GM18873 (cell line): ENCODE results near the gene SSTR3.

Experiments
- ATAC-seq: cut with Tn5 transposase; IDR thresholded peaks from one replicate; pipeline ENCODE4 v1.9.1; 2021; ENCODE audit warnings: mild to moderate bottlenecking, moderate library complexity, moderate number of reproducible peaks; ENCODE audit not compliant: unreplicated experiment, low FRiP score

Gene SSTR3

DNA sequence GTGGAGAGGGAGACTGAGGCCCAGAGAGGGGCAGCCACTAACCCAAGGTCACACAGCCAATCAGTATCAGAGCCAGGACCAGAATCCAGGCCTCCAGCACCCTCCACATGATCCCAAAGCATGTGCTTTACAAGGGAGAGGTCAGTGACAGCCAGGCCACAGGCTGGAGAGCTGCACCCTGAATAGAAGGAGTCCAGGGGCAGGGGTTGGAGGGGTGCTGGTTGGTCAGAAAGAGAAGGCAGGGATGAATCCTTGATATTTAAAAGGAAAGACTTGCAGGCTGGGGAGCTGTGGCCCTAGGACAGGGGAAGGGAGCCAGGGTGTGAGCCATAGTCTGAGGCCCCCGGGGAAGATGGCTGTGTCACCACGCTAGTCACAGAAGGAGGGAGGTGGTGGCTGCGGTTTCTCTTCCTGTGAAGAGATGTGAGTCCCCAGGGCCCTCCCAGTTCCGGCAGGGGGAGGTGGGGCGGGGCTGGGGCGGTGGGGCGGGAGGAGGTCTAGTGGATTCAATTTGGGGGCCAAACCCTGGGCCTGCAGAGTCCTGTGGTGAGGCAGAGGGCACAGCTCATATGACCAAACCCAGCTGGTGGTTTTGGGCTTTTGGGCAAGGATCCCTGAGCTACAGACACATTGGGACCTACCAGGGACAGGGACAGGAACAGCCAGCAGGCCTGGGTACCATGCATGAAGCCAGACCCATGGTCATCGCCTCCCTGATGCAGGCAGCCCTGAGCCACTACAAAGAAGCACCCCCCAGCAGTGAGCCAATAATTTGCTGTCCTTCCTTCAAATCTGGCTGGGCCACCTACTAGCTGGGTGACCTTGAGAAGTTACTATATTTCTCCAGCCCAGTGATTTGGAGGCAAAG, 17.8 kb upstream of the SSTR3 start:
- ATAC-seq = no peak

DNA sequence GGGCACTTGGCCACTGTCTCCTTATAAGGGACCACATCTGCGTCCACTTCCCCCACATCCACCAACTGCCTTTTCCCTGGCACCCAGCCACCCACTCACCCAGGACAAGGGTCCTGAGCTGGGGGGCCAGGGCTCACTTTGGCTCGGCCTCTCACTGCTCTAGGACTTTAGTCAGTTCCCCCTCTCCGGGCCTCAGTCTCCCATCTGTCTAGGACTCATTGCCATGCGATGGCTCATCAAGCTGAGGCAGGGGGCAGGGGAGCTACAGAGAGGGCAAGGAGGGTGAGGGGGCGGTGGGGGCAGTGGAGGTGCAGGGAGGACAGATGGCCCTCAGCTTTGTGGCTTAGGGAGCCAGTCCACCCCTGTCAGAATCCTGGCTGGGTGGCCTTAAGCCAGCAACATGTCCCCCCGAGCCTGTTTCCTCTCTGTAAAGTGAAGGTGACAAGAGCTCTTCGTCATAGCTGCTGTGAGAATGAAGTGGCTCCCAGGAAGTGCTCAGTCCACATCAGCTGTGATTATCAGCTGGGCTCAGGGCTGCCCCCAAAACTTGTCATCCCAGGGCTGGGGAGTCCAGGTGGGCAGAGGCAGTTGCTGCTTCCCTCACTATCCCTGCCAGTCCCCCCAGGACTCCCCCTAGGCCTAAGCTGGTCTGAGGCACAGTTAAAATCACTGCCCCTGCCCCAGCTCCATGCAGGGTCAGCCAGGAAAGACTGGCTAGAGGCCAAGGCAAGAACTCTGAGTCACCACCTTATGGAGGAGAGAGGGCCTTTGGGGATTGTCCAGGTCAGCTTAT, 16.9 kb upstream of the SSTR3 start:
- ATAC-seq = no peak

DNA sequence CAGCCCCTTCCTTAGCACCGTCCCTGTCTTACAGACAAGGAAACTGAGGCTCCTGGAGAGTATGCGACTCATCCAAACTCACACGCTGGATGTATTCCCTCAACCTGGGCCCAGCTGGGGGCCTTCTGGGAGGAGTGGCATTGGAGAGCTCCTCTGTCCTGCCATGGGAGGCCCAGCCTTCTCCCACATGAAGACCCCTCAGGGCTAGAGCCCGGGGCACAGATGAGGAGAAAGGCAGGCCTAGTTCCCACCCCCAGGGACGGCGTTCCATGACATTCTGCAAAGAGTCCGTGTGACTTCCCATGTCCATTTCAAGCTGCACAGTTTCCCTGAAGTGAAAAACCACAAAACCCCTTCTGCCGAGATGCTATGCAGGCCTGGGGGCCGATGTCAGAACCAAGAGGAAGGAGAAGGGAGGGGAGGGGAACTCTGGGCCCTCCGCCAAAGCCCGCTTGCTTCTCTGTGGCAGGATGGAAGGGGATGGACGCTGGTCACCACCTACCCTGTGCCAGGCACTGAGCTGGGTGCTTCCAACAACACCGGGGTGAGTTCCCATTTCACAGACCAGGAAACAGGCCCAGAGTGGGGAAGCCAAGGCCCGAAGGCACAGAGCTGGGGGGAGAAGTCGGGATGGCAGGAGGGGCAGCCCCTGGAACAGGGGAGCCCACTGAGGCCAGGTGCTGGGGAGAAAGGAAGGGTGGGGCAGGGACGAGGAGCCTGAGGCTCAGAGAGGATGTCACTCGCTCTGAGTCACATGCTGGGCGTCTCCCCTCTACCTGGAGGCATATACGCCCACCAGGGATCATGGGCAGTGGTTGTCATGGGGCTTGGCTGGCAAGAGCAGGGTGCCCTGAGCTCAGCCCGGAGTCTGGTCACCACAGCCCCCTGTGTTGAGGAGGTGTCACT, 16.1 kb upstream of the SSTR3 start:
- ATAC-seq = no peak

DNA sequence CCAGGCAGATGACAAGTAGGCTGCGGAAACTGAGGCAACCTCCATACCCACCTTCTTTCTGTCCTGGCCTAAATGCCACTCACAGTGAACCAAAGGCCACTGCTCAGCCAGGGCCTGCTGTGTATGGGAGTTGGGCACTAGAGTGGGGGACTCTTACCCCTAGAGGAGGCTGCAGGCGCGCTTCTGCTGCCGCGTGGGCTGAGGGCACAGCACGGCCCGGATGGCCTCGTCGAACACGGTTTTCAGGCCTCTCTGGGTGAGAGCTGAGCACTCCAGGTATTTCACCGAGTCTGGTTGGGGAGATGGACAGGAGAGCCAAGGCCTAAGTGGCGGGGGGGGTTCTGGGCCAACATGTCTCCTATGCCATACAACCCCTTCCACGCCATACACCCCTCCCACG, 14.2 kb upstream of the SSTR3 start:
- no peak for ATAC-seq

DNA sequence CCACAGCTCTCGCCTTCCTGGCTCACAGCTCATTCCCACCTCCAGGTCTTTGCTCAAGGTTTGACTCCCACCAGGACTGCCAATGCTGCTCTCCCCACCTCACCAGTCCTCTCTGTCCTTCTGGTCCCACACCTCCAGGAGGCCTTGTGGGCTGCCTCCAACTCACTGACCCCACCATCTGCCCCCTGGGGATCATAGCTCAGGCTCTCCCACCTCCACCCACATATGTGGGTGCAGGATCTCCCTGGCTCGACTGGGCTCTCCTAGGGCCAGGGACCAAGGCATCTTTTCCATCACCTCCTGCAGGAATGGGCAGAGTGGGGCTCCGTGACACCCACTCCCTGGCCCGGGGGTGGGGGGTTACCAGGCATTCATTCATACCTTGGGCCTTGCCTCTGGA, 13.8 kb upstream of the SSTR3 start:
- no peak for ATAC-seq

DNA sequence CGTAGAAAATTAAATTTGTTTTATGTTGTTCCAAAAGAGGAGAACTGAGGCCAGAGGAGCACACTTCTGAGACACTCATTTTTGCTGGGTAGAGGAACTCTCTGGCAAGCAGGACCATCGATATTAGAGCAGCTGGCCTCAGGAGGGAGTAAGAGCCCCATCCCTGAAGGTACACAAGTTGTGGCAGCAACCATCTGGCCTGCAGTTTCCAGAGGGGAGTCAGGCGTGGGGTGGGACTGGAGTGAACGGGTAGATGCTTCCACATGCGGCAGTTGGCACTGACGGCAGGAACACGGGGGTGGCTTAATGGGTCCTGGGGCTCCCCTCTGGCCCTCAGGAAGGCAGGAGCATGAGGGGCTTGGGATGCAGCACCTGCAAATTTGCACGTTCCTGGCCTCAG, 13.2 kb upstream of the SSTR3 start:
- no peak for ATAC-seq

DNA sequence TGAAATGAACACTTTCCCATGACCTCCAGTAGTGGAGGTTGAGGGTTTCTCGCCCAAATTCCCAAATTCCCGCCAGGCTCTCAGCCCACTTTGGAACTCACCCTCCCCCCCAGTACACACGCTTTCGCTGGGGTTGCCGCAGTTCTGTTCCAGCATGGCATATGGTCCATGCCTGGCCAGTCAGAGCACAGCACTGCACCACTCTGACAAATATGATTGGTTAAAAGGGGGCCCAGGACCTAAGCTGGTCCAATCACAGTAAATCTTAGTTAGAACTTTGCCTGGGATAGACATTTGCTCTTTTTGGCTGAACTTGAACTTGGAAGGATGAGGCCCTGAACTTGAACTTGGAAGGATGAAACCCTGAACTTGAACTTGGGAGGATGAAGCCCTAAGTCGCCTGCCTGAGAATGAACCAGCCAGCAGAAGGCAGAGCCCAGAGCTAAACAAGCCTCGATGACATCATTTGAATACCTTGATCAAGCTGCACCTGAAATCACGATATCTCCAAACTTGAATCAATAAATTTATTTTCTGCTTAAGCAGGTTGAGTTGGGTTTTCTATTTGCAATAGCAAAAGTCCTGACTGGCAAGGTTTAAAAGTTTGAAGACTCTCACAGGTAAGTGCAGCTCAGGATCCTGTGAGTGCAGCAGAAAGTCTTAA, 12.6 kb upstream of the SSTR3 start:
- ATAC-seq = no peak

DNA sequence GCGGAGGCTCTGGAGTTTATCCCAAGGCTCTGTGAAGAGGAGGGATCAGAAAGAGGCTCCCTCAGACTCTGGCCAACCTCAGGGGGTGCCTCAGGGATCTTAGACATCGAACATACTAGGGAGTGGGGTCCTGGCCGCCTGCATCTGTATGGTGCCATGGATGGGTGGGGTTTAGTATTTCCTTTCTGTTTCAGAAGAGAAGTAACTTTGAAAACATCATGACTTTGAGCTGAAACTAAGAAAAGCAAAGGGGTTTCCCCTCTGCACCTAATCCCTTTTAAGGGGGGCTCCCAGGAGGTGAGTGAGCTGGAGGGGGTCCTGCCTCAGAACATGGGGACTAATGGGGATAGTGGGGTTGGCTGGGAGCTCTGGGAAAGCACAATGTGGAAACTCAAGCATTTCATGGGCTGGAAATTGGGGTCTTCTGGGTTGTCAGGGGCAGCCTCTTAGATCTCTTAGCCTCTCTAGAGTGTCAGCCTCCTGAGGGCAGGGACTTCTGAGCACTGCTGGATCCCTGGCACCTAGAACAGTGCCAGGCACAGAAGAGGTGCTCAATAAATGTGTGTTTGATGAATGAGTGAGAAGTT, 11.8 kb upstream of the SSTR3 start:
- ATAC-seq = no peak

DNA sequence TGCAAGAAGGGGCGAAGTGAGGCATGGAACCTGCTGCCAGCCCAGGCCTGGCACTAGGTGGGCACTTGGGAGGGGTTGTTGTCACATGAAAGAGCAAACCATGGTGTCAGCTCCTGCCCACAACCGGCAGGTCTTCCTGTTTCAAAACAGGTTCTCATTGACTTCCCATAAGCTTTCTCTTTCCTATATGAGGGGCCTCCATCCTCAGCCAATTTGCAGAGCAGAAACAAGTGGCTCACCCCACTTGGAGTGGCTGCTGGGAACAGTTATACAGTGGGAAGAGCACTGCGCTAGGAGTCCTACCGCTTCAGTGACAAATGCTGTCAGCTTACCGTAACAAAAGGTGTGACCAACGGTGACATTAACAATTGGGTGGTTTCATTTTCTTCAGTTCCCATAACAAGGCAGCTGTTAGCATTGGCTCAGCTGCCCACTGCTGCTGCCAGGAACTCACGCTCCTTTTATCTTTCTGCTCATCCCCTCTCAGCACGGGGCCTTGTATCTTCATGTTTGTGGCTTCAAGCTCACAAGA, 10.2 kb upstream of the SSTR3 start:
- ATAC-seq = no peak

DNA sequence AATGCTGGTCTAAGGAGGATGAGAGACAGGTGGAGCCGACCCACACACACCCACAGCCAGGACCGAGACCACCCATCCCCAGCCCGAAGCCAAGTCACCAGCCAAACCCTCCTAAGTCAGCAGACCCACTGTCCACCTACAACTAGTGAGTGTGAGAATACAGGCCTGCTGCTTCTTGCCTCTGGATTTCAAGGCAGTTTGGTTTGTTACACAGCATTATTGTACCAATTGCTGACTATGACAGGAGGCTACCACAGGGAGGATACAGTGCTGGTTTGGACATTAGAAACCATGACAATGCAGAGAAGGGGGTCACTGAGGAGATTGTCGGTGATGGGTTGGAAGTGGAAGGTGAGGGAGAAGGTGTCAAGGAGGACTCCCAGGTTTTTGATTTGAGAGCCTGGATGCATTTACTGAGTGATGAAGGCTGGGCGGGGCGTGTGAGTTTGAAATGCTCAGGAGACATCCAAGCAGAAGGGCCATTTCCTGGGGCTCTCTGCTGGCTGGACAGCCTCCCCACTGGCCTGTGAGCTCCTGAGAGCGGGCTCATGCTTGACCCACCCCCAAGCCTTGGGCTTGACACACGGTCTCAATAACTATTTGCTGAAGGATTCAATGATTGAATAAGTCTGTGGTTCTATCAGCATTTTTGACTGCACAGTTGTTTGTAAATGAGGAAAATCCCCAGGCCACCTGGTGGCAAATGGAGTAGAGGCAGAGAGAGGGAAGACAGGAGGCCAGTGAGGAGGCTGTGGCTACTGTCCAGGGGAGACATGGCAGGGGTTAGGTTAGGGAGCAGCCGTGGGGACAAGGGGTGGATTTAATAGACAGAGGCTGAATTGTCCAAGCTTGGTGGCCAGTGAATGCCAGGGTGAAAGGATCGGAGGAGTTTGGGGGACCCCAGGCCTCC, 9.4 kb upstream of the SSTR3 start:
- no peak for ATAC-seq

DNA sequence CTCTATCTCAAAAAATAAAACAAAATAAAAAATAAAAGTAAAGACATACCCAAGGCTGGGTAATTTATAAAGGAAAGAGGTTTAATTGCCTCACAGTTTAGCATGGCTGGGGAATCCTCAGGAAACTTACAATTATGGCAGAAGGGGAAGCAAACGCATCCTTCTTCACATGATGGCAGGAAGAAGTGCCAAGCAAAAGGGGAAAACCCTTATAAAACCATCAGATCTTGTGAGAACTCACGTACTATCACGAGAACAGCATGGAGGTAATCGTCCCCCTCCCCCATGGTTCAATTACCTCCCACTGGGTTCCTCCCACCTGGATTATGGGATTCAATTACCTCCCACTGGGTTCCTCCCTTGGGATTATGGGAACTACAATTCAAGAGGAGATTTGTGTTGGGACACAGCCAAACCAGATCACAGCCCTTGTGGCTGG, 8.3 kb upstream of the SSTR3 start:
- ATAC-seq = no peak

DNA sequence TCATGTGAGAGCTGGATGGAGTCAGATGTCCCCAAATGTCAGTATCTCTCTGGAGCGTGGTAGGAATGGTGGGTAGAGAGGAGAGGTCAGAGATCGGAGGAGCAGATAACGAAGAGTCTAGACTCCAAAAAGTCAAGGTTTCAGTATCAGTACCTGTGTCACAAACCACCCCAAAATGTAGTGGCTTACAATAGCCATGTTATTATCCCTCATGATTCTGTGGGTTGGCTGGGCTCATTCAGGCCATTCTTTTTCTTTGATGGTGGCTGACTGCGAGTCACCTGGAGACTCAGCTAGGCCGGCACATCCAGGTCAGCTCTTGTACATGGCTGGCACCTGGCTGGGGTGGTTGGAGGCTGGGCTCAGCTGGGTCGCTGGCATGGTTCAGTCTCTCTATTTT, 7.3 kb upstream of the SSTR3 start:
- peak; percentile 23 for ATAC-seq

DNA sequence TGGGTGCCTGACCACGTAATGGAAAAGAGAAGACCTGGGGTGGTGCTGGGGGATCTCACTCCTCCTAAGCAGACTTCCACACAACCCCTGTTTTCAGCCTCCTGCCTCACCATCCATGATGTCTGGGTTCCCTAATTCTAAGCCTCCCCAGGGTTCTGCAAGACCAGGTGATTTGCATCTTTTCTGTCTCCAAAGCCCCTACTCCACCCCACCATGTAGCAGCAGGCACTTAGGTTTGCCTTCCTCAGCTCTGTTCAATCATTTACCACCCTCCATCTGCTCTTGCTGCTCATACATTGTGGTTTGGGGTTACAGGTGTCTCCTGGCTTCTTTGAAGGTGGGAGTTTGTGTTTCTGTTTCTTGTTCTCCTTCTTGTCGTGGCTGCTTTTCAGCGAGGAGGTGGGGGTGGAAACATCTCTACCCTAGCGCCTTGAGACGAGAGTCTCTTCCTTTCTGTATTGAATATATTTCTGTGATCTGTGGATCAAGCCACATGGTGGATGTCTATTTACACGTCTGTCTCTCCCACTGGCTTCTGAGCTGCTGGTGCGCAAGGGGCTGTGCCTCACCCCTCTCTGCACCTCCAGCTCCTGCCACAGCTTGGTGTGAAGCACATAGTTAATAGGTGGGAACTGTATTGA, 6.6 kb upstream of the SSTR3 start:
- peak; percentile 77 for ATAC-seq

DNA sequence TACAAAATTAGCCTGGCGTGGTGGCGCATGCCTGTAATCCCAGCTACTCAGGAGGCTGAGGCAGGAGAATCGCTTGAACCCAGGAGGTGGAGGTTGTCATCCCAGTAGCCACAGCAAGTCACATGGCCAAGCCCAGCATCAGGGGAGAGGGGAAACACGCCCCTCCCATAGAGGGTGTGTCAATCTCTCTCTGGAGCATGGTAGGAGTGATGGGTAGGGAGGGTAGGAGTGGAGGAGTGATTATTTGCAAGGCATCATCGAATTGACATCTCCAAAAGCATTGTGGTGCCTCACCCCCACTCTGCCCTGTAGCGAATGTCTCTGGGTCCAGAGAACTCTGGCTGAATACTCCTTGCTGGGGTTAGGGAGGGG, 6.1 kb upstream of the SSTR3 start:
- ATAC-seq = peak; percentile 14

DNA sequence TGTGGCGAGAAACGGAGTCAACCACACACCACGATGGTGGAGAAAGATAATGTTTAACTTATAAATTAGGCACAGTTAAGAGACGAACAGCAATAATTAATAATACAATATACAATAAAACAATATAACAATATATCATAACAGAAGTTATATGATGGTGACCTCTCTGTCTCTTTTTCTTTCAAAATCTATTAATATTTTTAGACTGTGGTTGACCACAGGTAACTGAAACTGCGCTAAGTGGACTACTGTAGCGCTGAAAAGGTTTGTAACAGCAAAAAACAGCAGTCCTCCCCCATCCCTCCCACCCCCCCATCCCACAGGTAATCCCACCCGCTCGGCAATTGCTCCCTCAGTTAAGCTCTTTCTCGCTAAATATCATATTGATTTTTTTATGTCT, 3.6 kb upstream of the SSTR3 start:
- ATAC-seq = no peak

DNA sequence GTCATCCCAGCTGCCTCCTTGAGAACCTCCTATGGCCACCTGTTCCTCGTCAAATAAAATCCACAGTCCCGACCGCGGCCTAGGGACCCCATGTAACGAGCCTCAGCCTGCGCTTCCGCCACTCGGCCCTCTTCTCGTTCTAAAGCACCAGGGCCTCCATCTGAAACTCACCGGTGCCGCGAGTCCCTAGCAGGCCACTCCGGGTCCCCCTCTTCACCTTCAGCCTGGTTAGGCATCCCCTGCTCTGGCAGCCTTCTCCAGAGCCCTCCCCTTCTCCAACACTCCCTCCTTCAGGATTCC, 2.4 kb upstream of the SSTR3 start:
- no peak for ATAC-seq

DNA sequence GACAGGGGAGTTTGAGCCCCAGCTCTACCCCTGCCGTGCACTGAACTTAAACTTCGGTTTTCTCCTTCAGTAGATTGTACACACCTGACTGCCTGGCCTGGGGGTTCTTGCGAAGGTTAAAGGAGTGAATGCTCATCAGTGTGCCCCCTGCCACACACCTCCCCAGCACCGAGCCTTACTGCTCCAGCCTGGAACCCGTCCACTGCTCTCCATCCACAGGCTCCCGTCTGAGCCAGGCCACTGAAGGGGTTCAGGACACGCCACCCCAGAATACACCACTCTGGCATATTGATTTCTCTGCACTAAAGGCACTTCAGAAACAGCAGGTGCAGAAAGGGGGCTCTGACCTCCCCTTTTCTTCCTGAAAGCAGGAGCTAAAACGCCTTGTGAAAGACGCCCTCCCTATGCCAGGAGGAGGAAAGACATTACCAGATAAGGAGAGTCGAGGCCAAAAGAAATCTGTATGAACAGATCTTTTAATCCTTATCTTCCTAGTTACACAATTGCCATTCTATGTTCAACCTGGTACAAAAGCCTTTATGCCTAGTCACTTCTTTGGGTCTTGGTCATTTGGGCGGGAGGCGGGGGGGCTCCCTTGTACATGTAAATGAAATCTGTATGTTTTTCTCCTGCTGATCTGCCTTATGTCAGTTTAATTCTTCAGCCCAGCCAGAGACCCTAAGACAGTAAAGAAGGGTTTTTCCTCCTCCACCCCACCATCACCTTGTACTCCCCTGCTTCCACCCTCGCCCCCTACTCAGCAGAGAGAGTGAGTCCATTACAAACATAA, 1.9 kb upstream of the SSTR3 start:
- no peak for ATAC-seq
